Dedifferentiated amniotic fluid mesenchymal stem cell (primary cell): ENCODE measurements around the gene ABCD1.

Experiments used
- DNase-seq: peaks from one replicate; pipeline ENCODE4 v3.0.0-alpha.2; 2016; ENCODE audit errors: extremely low spot score

Gene ABCD1

DNA sequence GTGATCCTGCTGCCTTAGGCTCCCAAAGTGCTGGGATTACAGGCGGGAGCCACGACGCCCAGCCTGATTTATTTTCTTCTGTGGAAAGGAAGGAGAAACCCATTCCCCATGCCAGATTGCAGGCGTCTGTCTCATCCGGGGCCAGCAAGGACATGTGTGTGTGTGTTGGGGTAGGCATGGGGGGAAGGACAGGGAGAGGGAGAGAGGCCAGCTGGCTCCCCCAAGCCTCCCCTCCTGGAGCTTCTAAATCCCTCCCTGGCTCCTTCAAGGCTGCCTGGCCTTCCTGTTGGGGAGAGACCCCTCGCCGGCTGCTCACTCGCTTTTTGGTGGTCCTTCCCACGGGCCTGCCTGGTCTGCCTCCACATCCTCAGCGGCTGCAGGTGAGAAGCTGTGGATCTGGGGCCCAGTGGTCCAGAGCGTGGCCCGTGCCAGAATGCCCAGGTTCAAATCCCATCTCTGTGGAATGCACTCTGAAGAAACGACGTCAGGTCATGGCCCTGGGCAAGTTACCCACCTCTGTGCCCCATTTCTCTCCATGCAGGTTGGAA is 38.0 kb downstream of the ABCD1 start:
- no peak for DNase-seq

DNA sequence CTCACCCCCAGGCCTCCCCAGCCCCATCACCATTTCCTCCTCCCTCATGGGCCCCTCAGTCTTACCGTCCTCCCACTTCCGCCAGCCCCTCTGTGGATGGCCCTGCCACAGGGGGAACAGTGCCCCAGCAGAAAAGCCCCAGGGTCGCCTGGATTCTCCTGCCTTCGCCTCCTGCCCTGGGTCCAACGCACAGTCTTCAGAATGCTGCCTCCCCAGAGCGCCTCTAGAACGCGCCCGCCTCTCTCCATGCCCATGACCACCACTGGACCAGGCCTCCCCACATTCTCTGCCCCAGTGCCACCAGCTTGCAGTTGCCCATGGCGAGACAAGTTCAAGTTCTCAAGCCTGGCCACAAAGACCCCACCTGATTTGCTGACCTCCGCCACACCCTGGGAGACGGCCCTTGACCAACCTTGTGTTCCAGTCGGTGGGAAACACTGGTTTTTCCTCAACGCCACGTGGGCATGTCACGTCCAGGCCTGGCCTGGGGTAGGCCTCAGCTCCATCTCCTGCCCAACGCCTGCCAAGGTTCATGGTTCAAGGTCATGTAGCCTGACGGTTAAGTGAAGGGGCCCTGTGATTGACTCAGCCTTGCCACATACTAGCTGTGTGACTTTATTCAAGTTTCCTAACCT is 38.8 kb downstream of the ABCD1 start:
- no peak for DNase-seq

DNA sequence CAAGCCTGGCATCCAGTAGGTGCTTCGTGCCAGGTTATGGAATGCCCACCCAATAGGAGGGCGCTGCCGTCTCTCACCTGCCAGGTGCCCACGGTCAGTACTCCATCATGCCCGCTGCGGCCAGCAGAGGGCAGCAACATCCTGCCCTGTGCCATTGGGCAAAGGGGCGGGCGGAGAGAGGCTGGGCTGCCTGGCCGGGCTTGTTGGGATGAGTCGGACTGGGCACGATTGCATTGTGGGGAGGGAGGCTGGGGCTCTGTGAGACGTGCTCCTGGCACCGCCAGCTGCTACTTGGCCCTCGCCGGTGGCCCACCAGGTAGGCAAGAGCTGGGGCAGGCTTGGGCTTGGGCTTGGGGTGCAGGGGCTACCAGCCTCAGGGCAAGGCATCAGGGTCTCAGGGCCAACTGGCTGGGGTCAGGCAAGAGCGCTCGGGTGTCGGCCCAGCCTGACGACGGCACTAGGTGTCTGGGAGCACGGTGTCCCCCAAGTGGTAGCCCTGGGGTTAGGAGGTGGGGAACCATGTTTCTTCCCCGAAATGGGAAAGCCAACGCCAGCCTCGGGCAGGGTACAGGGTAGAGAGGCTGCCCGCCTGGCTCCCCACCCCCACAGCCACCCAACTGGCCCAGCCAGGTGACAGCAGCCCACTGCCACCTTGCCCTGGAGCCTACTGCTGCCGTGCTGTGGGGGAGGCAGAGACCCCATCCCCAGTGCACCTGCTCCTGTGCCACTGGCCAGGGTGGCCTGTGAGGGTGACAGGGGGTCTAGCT is 39.5 kb downstream of the ABCD1 start, which contains the start of gene PLXNB3:
PLXNB3 (plus strand) TSS at position 261 of the 767 bp plus-strand sequence. CDS start 1,287 bp downstream, outside the sequence.
- peak; percentile 69 for DNase-seq

DNA sequence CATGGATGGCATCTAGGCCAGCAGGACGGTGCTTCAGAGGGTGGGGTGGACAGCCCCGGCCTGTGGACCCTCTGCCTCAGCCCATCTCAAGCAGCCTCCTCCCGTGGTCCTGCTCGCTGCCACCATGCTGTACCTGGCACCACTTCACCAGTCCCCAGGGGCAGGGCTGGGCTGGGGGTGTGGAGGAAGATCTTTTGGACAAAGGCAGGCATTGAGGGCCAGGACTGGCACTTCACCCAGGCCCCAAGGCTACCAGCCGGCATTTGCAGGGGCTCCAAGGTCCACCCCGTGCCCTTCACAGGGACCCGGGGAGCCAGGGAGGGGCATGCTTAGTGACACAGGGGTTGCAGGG is 40.1 kb downstream of the ABCD1 start:
- no peak for DNase-seq

DNA sequence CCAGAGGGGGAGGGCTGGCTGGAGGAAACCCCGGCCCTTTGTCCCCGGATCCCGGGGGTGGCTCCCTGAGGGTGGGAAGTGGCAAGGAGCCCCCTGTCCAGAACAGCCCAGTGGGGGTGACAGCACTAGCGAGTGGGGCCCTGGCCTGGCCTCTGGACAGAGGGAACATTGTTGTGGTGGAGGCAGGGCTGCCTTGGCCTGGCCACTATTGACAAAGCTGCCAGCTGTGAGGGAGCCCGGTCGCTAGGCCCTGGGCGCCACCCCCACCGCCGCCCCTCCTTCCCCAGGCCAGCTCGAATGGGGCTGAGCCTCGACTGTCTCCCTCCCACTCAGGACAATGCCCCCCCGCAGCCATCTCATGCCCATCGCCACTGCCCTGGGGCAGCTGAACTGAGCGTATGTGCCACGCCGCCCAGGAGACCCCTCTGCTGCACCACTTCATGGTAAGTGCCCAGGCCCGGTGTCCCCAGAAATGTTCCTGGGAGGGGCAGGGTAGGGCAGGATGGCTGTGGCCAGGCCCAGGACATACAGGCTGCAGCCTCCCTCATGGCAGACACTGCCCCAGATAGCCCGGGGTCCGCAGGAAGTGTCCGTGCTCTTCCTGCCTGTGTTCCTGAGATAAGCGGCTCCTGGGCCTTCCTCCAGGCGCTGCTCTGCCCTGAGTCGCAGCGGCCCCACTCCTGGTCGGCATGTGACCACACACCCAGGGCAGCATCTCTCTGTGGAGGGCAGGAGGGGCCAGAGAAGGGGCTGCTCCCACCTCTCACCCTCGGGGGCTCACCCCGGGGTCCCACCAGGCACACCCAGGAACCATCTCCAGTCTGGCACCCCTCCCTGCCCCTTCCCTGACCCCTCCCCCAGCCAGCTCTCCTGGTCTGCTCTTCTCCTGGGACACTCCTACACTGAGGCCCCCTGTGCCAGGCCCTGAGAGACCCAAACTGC is 40.8 kb downstream of the ABCD1 start:
- no peak for DNase-seq

DNA sequence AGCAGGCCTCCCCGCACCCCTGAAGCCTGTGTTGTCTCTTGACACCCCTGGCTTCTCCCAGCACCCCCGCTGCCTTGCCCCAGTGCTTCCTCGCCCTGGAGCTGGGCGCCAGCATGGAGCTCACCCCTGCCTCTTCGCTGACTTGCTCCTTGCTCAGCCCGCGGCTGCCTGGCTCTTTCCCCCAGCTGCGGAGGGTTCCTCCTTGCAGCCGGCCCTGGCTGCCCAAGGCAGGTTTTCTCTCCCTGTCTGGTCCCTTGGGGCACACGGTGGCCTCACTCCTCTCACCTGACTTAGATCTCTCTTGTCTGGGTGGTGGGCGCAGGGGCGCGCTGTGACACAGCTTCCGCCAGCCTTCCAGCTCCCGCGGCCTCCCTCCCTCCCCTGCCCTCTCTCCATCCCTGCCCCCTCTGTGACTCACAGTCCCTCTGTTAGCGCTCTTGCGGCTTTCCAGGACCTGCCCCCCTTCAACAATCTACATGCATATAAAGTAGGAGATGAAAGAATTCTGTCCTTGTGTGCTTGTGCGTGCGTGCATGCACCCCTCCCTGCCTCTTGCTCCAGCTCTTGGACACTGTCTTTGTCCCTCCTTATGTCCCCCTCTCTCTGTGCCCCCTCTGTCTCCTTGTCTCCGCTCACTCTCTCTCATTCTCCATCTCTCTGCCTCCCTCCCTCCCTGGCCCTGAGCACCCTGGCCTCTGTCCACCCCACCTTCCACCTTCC is 41.6 kb downstream of the ABCD1 start:
- peak; percentile 19 for DNase-seq

DNA sequence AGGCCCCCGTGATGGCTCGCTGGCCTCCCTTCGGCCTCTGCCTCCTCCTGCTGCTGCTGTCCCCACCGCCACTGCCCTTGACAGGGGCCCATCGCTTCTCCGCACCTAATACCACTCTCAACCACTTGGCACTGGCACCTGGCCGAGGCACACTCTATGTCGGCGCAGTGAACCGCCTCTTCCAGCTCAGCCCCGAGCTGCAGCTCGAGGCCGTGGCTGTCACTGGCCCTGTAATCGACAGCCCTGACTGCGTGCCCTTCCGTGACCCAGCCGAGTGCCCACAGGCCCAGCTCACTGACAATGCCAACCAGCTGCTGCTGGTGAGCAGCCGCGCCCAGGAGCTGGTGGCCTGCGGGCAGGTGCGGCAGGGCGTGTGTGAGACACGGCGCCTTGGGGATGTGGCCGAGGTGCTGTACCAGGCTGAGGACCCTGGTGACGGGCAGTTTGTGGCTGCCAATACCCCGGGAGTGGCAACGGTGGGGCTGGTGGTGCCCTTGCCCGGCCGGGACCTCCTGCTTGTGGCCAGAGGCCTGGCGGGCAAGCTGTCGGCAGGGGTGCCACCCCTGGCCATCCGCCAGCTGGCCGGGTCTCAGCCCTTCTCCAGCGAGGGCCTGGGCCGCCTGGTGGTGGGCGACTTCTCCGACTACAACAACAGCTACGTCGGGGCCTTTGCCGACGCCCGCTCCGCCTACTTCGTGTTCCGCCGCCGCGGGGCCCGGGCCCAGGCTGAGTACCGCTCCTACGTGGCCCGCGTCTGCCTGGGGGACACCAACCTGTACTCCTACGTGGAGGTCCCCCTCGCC is 42.4 kb downstream of the ABCD1 start:
- no peak for DNase-seq

DNA sequence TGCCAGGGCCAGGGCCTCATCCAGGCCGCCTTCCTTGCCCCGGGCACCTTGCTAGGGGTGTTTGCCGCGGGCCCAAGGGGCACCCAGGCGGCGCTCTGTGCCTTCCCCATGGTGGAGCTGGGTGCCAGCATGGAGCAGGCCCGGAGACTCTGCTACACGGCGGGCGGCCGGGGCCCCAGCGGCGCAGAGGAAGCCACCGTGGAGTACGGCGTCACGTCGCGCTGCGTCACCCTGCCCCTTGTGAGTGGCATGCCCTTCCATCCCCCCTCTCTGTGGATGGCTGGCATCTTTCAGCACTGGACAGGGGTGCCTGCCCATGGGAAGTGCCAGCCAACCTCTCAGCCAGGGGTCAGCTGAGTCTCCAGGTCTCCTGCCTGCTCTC is 43.0 kb downstream of the ABCD1 start:
- DNase-seq, result no peak

DNA sequence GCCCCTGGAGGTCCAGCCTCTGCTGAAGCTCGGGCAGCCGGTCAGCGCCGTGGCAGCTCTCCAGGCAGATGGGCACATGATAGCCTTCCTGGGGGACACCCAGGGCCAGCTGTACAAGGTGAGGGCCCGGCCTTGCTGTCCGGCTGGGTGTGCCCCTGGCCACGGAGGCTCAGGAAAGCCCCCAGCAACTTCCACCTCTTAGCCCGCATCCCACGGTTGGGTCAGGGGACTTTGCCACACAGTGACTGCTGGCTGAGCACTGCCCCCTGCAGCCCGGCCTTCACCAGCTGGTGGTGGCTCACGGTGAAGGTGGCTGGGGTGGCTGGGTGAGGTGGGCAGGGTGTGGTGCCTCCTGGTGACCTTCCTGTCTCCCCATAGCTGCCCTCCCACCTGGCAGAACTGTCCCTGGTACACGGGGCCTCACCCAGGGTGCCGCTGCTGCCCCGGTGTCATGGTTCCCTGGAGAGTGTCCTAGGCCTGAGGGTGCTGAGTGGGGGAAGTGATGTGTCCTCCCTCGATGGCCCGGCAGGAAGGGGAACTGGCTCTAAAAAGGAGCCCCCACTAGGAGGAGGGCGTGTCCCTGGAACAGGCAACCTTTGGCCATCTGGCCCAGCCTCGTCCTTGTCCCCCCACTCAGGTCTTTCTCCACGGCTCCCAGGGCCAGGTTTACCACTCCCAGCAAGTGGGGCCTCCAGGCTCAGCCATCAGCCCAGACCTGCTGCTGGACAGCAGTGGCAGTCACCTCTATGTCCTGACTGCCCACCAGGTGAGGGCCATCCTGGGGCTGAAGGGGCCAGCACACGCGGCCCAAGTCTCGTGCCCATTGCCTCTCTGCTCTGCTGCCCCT is 43.9 kb downstream of the ABCD1 start:
- no peak for DNase-seq

DNA sequence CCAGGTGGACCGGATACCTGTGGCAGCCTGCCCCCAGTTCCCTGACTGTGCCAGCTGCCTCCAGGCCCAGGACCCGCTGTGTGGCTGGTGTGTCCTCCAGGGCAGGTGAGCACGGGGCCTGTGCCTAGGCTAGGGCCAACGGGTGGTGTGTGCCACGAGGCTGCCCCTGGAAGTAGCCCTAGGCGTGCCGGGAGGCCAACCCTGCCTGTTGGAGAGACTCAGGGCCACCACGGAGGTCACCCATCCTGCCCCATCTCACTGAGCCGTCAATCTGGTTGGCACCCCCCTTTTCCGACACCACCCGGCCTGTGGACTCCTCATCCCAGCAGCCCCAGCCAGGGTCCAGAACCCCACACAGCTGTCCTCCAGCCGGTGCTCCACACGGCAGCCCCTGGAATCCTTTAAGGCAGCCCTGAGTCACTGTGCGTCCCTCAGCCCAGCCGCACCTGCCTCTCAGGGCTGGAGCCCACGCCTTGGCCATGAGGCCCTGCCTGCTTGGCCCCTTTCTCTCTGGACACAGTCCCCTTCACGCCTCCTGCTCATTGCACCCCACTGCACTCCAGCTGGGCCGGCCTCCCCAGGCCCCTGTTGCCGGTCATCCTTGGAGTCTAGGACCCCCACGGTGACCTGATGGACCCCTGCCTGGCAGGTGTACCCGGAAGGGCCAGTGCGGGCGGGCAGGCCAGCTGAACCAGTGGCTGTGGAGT is 44.7 kb downstream of the ABCD1 start:
- no peak for DNase-seq

DNA sequence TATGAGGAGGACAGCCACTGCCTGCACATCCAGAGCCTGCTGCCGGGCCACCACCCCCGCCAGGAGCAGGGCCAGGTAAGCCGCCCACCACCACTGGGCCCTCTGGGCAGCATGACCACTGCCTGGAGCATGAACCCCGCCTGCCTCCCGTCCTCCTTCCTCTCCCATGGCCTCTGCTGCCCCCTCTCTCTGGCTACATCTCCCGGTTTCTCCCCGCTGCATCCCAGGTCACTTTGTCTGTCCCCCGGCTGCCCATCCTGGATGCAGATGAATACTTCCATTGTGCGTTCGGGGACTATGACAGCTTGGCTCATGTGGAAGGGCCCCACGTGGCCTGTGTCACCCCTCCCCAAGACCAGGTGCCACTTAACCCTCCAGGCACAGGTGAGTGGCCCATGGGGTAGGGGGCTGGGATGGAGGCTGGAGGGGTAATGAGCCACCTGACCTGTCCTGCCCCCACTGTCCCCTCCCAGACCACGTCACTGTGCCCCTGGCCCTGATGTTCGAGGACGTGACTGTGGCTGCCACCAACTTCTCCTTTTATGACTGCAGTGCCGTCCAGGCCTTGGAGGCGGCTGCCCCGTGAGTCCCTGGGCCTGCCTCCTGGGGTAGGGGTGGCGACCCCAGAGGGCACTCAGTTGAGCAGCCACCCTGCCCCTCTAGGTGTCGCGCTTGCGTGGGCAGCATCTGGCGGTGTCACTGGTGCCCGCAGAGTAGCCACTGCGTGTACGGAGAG is 45.4 kb downstream of the ABCD1 start:
- no peak for DNase-seq

DNA sequence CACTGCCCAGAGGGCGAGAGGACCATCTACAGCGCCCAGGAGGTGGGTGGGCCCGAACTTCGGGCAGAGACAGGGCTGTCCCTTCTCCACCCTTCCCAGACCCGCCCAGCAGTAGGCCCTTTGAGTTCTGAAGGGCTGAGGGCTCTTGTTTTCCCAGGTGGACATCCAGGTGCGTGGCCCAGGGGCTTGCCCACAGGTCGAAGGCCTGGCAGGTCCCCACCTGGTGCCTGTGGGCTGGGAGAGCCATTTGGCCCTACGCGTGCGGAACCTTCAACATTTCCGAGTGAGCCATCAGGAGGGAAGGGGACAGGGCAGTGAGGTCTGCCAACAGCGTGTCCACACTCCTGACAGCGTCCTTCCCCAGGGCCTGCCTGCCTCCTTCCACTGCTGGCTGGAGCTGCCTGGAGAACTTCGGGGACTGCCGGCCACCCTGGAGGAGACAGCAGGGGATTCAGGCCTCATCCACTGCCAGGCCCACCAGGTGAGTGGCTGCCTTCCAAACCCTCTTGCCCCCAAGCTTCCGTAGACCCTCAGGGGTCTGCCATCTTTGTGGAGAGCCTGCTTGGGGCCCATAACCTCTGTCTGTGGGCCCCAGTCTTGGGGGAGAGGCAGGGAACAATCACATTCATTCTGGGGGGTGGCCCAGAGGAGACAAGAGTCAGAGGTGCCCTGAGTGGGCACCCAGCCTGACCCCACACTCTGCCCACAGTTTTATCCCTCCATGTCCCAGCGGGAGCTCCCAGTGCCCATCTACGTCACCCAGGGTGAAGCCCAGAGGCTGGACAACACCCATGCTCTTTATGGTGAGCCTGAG is 46.2 kb downstream of the ABCD1 start:
- no peak for DNase-seq

DNA sequence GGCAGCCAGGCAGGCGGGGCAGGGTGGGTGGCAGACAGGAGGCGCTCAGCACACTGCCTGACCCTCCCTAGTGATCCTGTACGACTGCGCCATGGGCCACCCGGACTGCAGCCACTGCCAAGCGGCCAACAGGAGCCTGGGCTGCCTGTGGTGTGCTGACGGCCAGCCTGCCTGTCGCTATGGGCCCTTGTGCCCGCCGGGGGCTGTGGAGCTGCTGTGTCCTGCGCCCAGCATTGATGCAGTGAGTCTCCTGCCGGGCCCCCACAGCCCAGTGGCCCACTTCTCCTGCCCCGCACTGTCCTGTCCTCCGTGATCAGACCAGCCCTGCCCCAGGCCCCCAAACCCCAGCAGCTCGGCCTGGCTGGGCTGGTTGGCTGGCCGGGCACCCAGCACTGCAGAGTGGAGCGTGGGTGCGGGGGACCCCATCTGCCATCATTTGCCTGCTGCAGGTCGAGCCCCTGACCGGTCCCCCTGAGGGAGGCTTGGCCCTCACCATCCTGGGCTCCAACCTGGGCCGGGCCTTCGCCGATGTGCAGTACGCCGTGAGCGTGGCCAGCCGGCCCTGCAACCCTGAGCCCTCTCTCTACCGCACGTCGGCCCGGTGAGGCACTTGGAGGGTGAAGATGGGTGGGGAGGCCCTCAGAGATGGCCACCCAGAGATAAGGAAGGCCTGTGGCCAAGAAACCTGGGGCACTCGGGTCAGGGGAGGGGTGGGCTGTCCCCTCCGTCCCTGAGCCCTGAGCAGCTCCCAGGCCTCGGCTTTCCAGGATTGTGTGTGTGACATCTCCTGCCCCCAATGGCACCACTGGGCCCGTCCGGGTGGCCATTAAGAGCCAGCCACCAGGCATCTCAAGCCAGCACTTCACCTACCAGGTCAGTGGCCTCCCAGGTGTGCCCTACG is 47.0 kb downstream of the ABCD1 start:
- no peak for DNase-seq

DNA sequence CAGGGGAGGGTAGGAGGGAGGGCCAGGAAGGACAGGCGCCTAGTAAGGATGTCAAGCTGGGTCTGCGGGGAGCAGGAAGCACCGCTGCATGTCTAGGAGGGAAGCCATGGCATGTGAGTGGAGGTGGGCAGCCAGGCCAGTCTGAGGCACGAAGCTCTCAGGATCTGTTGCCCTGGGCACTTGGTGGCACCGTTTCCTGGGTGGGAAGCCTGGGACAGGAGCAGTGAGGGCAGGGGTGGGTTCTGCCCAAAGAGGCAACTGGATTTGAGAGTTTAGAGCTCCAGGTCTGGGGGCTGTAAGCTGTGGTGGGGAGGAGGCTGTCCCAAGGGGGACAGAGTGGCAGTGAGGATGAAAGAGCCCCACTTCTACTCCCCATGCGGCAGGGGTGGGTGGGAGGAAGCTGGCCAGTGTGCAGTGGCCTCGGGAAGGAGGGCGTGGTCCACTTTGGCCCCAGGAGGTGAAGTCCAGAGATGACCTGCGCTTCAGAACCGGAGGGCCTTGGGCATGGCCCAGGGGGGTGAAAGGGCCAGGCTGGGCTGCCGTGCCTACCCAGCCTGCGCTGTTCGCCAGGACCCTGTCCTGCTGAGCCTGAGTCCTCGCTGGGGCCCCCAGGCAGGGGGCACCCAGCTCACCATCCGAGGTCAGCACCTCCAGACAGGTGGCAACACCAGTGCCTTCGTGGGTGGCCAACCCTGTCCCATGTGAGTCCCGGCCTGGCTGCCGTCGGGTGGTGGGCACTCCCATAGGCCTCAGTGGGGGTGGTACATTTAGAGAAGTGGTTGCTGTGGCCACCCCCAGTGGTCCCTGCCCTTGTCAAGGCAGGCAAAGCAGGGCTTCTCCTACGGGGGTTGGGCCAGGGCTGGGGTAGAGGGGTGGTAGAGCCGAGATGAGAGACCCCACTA is 47.9 kb downstream of the ABCD1 start:
- no peak for DNase-seq

DNA sequence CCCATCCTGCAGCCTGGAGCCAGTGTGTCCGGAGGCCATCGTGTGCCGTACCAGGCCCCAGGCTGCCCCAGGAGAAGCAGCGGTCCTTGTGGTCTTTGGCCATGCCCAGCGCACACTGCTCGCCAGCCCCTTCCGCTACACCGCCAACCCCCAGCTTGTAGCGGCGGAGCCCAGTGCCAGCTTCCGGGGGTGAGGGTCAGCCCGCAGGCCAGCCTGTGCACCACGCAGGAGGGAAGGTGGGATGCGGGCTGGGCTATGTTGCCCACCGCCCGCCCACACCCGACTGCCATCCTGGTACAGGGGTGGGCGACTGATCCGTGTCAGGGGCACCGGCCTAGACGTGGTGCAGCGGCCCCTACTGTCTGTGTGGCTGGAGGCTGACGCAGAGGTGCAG is 48.6 kb downstream of the ABCD1 start:
- no peak for DNase-seq
